Smooth muscle cell of the brain vasculature (primary cell): ENCODE measurements around the gene TBX21.
"Not testable (repeated sequence)": the region's sequence is repeated elsewhere in the genome, so short reads cannot be mapped to it uniquely, and the experiment has no call there.

Experiments used
- DNase-seq: peaks from one replicate; pipeline ENCODE4 v3.0.0-alpha.2; 2012; ENCODE audit warnings: low read depth, low spot score

TBX21 gene

GRCh38 chr17:47773649-47774048 is 40.6 kb downstream of the TBX21 start:
- DNase-seq = not testable (repeated sequence)

- DNase-seq = no peak
These were observed 41.3 kb downstream of the TBX21 start for GRCh38 chr17:47774331-47774730.

GRCh38 chr17:47774987-47775580 is 42.0 kb downstream of the TBX21 start:
- DNase-seq = no peak

GRCh38 chr17:47776330-47777197 is 43.5 kb downstream of the TBX21 start:
- no peak for DNase-seq

GRCh38 chr17:47778184-47778635 is 45.2 kb downstream of the TBX21 start:
- no peak for DNase-seq

- DNase-seq = no peak
These were observed 48.4 kb downstream of the TBX21 start for GRCh38 chr17:47781397-47781796.

GRCh38 chr17:47785538-47786123 is 52.6 kb downstream of the TBX21 start:
- no peak for DNase-seq

GRCh38 chr17:47789611-47790561 is 56.9 kb downstream of the TBX21 start:
- DNase-seq = no peak

- DNase-seq = no peak
These were observed 58.0 kb downstream of the TBX21 start for GRCh38 chr17:47791025-47791424.

- no peak for DNase-seq
These were observed 59.4 kb downstream of the TBX21 start for GRCh38 chr17:47792457-47792856.

- no peak for DNase-seq
These were observed 59.9 kb downstream of the TBX21 start for GRCh38 chr17:47792979-47793378.
